Tibial nerve (tissue), 3 donors: ENCODE results near the gene CLEC4C.

ENCODE experiments used
- CTCF ChIP-seq, 5 experiments: fragments of 200-600 bp in 3 of 5; fragments of 450-650 bp in 2 of 5; sonication (generic) in 3 of 5; IDR thresholded peaks; one replicate each; pipeline ENCODE4 v1.5.1; 2016 to 2019; ENCODE audit warnings: antibody characterized with exemption in 5 of 5, mild to moderate bottlenecking in 3 of 5, moderate library complexity in 2 of 5
- POLR2A ChIP-seq, 2 donors: fragments of 450-650 bp; IDR thresholded peaks; one replicate each; pipeline ENCODE4 v1.6.1; 2017; ENCODE audit warnings: antibody characterized with exemption in 2 of 2, mild to moderate bottlenecking in 2 of 2, moderate library complexity in 2 of 2

- no peak for TF ChIP-seq CTCF (IDR thresholded peaks at IDR 0.05)
- no peak for TF ChIP-seq POLR2A (IDR thresholded peaks at IDR 0.05)
Measured at GRCh38 chr12:7729746-7730145, 17.4 kb downstream of the CLEC4C start.
